Ishikawa (cell line): ENCODE results near the gene RARS1.

Source experiments
- CREB1 ChIP-seq: IDR thresholded peaks from 2 replicates; pipeline ENCODE4 v1.6.1; 2012; ENCODE audit warnings: low read depth
- EP300 ChIP-seq: IDR thresholded peaks from 2 replicates; pipeline ENCODE4 v1.6.1; 2012; ENCODE audit warnings: borderline replicate concordance
- FOXM1 ChIP-seq: IDR thresholded peaks from 2 replicates; pipeline ENCODE4 v1.6.1; 2012; ENCODE audit warnings: low read depth, borderline replicate concordance
- NFIC ChIP-seq: IDR thresholded peaks from 2 replicates; pipeline ENCODE4 v1.6.1; 2012
- RAD21 ChIP-seq: IDR thresholded peaks from 2 replicates; pipeline ENCODE4 v1.6.1; 2012; ENCODE audit warnings: low read depth
- TAF1 ChIP-seq: IDR thresholded peaks from 2 replicates; pipeline ENCODE4 v1.6.1; 2012; ENCODE audit warnings: low read depth, mild to moderate bottlenecking
- TEAD4 ChIP-seq: IDR thresholded peaks from 2 replicates; pipeline ENCODE4 v1.6.1; 2012
- YY1 ChIP-seq: IDR thresholded peaks from 2 replicates; pipeline ENCODE4 v1.6.1; 2012; ENCODE audit warnings: low read depth
- ZBTB7A ChIP-seq: IDR thresholded peaks from 2 replicates; pipeline ENCODE4 v1.6.1; 2012; ENCODE audit warnings: low read depth
- TF ChIP-seq, protein P1 (sequence below): IDR thresholded peaks from 2 replicates; pipeline ENCODE4 v1.6.1; 2012

- TF ChIP-seq EP300 (no peak), NFIC (no peak), CREB1 (no peak), TEAD4 (no peak), RAD21 (no peak), FOXM1 (no peak), TAF1 (no peak), YY1 (no peak), ZBTB7A (no peak)
- TF ChIP-seq, protein P1, sequence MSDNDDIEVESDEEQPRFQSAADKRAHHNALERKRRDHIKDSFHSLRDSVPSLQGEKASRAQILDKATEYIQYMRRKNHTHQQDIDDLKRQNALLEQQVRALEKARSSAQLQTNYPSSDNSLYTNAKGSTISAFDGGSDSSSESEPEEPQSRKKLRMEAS: no peak
Observed at GRCh38 chr5:168471785-168472184, 14.5 kb upstream of the RARS1 start.
